ENCODE results near the gene ADAMTS19. TPM values are rescaled to one million over a fixed set of nuclear protein-coding genes. Genes with fewer than 3 reads are reported as not detected.

Gene ADAMTS19
- total and polyA plus RNA-seq, 2 of the 8 experiments (the other 6 are each of a cell fraction or from before 2014, with no cell fraction given), result 17.3 to 28.8 TPM

- Histone ChIP-seq H3K27me3 (replicated peaks in 1 of 4; ENCODE audit: control insufficient read depth in 3 of 4, extremely low read depth in 1 of 4, insufficient read depth in 3 of 4, low read length in 3 of 4) (no peaks in the 10 kb centered on the region), H2BK120ac (replicated peaks; ENCODE audit: low read depth, low read length) (no peak overlapping the region), H2BK15ac (ENCODE audit: low read length) (no peak overlapping the region), H2AFZ (ENCODE audit: low read length) (no peak overlapping the region), H3K9me3 (ENCODE audit: insufficient read depth in 2 of 2, low read depth in 1 of 2, low read length in 1 of 2) (no peaks in the 10 kb centered on the region), H3K23me2 (ENCODE audit: low read depth, low read length) (no peaks in the 10 kb centered on the region; the same call in 1 of the 2 replicates), H3K9ac (replicated peaks in 1 of 4; ENCODE audit: extremely low read depth in 1 of 4, low read depth in 3 of 4, low read length in 3 of 4) (no peak overlapping the region), H3K56ac (replicated peaks; ENCODE audit: insufficient read length, low read depth, low read length) (no peak overlapping the region), H2BK5ac (ENCODE audit: low read depth, low read length) (no peak overlapping the region), H2BK20ac (ENCODE audit: low read length) (no peak overlapping the region), H3K27ac (ENCODE audit: low read depth, low read length) (no peak overlapping the region), H2BK12ac (ENCODE audit: low read depth, low read length) (no peak overlapping the region), H4K91ac (replicated peaks; ENCODE audit: insufficient read length, low read length) (no peak overlapping the region), H4K8ac (ENCODE audit: extremely low read depth, insufficient read depth, low read length) (no peak overlapping the region), H3K4ac (replicated peaks; ENCODE audit: insufficient read length, low read depth, low read length) (no peak overlapping the region), H3K4me2 (ENCODE audit: insufficient read depth in 1 of 2, low read depth in 2 of 2, low read length in 2 of 2) (no peak overlapping the region), H4K20me1 (replicated peaks in 1 of 2; ENCODE audit: control insufficient read depth in 1 of 2, insufficient read depth in 2 of 2, low read length in 2 of 2) (no peaks in the 10 kb centered on the region), H3K79me2 (ENCODE audit: control insufficient read depth in 1 of 2, insufficient read depth in 2 of 2, low read length in 2 of 2) (peaks cover 0 to 6% of the 10 kb centered on the region in 2 experiments; a peak in 1 of 4 replicates), H3K23ac (ENCODE audit: insufficient read length) (no peak overlapping the region), H2AK5ac (ENCODE audit: low read depth, low read length) (no peak overlapping the region), H3K79me1 (ENCODE audit: low read depth, low read length) (no peaks in the 10 kb centered on the region), H3K36me3 (ENCODE audit: control insufficient read depth in 2 of 4, insufficient read depth in 4 of 4, low read length in 3 of 4) (peaks cover 0 to 9% (median 1%) of the 10 kb centered on the region in 4 experiments; a peak in 2 of 8 replicates), H3K14ac (ENCODE audit: insufficient read length) (no peak overlapping the region), H4K5ac (ENCODE audit: insufficient read length, low read depth, low read length) (no peak overlapping the region), H3K18ac (ENCODE audit: extremely low read depth, low read length) (no peak overlapping the region), H3K4me1 (replicated peaks in 1 of 4; ENCODE audit: control insufficient read depth in 3 of 4, insufficient read depth in 4 of 4, low read length in 3 of 4) (no peaks in the 10 kb centered on the region), H3K4me3 (ENCODE audit: extremely low read depth in 1 of 4, insufficient read depth in 2 of 4, low read depth in 3 of 4, low read length in 4 of 4) (no peak overlapping the region)
- DNase-seq (ENCODE audit: low read depth in 1 of 2, low spot score in 2 of 2) (no peak), FAIRE-seq (no peak)
- no peak for TF ChIP-seq CREB1 (IDR thresholded peaks at IDR 0.05)
- TF ChIP-seq MAX (IDR thresholded peaks at IDR 0.05), result no peak
- TF ChIP-seq ATF3 (IDR thresholded peaks at IDR 0.05; ENCODE audit: insufficient read depth, low read depth, low read length), result no peak
- no peak for TF ChIP-seq CHD2 (IDR thresholded peaks at IDR 0.05; ENCODE audit: low read length)
- ChIA-PET POLR2A (ENCODE audit: partially characterized antibody) (no interaction called here), CTCF (ENCODE audit: partially characterized antibody) (no interaction called here)
- WGBS, 2 experiments (ENCODE audit: extremely low coverage in 1 of 2, insufficient coverage in 1 of 2, insufficient read length in 1 of 2, insufficient replicate concordance in 2 of 2, low coverage in 1 of 2, low lambda C conversion rate in 2 of 2, missing lambda C conversion rate in 1 of 2), result 87% methylated on average over 6 of the region's 6 CpGs; no CpG with 5 or more reads in 1 of the 2 experiments
Observed at GRCh38 chr5:129507527-129507926, 47.4 kb downstream of the ADAMTS19 start.
